ENCODE data around the gene SUMO4. TPM values are rescaled to one million over a fixed set of nuclear protein-coding genes. Genes with fewer than 3 reads are reported as not detected.

SUMO4 gene
- total RNA-seq, 1 experiment from 2014 or later: 1.1 TPM

- H3K9me3 ChIP-seq (ENCODE audit: control insufficient read depth, insufficient read depth, low read depth, low read length): no peaks in the 10 kb centered on the region
- BruUV-seq (replicated peaks): no TSS peak
- H3K36me3 ChIP-seq (ENCODE audit: control insufficient read depth, insufficient read depth, low read length): peaks cover 3% of the 10 kb centered on the region; the same call in 1 of the 2 replicates
- no peak overlapping the region for H3K27ac ChIP-seq (ENCODE audit: low read length)
- H3K27me3 ChIP-seq (ENCODE audit: control insufficient read depth, insufficient read depth, low read length): no peaks in the 10 kb centered on the region
- DNase-seq (ENCODE audit: low read depth, low spot score): no peak
- in situ Hi-C loops (cut with HindIII; ENCODE audit: low pct_unique_long_range_greater_than_20kb, low sequenced_read_pairs): no loop called here
- no peak for TF ChIP-seq CTCF (IDR thresholded peaks at IDR 0.05)
- no peak for TF ChIP-seq SIN3A (IDR thresholded peaks at IDR 0.05; ENCODE audit: borderline replicate concordance, insufficient read depth, low read depth, low read length)
- no peak for TF ChIP-seq POLR2AphosphoS5 (IDR thresholded peaks at IDR 0.05; ENCODE audit: low read depth, low read length)
- TF ChIP-seq, protein P1, sequence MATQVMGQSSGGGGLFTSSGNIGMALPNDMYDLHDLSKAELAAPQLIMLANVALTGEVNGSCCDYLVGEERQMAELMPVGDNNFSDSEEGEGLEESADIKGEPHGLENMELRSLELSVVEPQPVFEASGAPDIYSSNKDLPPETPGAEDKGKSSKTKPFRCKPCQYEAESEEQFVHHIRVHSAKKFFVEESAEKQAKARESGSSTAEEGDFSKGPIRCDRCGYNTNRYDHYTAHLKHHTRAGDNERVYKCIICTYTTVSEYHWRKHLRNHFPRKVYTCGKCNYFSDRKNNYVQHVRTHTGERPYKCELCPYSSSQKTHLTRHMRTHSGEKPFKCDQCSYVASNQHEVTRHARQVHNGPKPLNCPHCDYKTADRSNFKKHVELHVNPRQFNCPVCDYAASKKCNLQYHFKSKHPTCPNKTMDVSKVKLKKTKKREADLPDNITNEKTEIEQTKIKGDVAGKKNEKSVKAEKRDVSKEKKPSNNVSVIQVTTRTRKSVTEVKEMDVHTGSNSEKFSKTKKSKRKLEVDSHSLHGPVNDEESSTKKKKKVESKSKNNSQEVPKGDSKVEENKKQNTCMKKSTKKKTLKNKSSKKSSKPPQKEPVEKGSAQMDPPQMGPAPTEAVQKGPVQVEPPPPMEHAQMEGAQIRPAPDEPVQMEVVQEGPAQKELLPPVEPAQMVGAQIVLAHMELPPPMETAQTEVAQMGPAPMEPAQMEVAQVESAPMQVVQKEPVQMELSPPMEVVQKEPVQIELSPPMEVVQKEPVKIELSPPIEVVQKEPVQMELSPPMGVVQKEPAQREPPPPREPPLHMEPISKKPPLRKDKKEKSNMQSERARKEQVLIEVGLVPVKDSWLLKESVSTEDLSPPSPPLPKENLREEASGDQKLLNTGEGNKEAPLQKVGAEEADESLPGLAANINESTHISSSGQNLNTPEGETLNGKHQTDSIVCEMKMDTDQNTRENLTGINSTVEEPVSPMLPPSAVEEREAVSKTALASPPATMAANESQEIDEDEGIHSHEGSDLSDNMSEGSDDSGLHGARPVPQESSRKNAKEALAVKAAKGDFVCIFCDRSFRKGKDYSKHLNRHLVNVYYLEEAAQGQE (IDR thresholded peaks at IDR 0.05; ENCODE audit: insufficient read depth in 1 of 2, low read depth in 2 of 2, low read length in 1 of 2): no peak
- no peak for TF ChIP-seq TCF7L2 (IDR thresholded peaks at IDR 0.05; ENCODE audit: low read depth, low read length)
- intact Hi-C loops (cut with micrococcal nuclease; ENCODE audit: unreplicated experiment): no loop called here
- ChIA-PET POLR2A (no interaction called here), CTCF (no interaction called here)
- no peaks in the 10 kb centered on the region for H3K4me1 ChIP-seq (ENCODE audit: control insufficient read depth, insufficient read depth, low read length)
- H3K4me3 ChIP-seq (ENCODE audit: low read depth in 2 of 2, low read length in 2 of 2): no peak overlapping the region
- no peak for ATAC-seq
Measured at GRCh38 chr6:149363154-149363553, 36.9 kb upstream of the SUMO4 start.

GRCh38 chr6:149364557-149364956 is 35.5 kb upstream of the SUMO4 start:
- Histone ChIP-seq H3K4me3 (ENCODE audit: low read depth in 2 of 2, low read length in 2 of 2) (no peak overlapping the region), H3K4me1 (ENCODE audit: control insufficient read depth, insufficient read depth, low read length) (no peaks in the 10 kb centered on the region), H3K9me3 (ENCODE audit: control insufficient read depth, insufficient read depth, low read depth, low read length) (no peaks in the 10 kb centered on the region), H3K36me3 (ENCODE audit: control insufficient read depth, insufficient read depth, low read length) (no peaks in the 10 kb centered on the region), H3K27me3 (ENCODE audit: control insufficient read depth, insufficient read depth, low read length) (no peaks in the 10 kb centered on the region), H3K27ac (ENCODE audit: low read length) (no peak overlapping the region)
- CTCF ChIA-PET: no interaction called here
- in situ Hi-C loops (cut with HindIII; ENCODE audit: low pct_unique_long_range_greater_than_20kb, low sequenced_read_pairs) (no loop called here), intact Hi-C loops (cut with micrococcal nuclease; ENCODE audit: unreplicated experiment) (no loop called here)
- TF ChIP-seq CTCF (IDR thresholded peaks at IDR 0.05): no peak
- no peak for TF ChIP-seq TCF7L2 (IDR thresholded peaks at IDR 0.05; ENCODE audit: low read depth, low read length)
- TF ChIP-seq SIN3A (IDR thresholded peaks at IDR 0.05; ENCODE audit: borderline replicate concordance, insufficient read depth, low read depth, low read length): no peak
- no peak for TF ChIP-seq POLR2AphosphoS5 (IDR thresholded peaks at IDR 0.05; ENCODE audit: low read depth, low read length)
- TF ChIP-seq, protein P1 (IDR thresholded peaks at IDR 0.05; ENCODE audit: insufficient read depth in 1 of 2, low read depth in 2 of 2, low read length in 1 of 2): no peak
- no TSS peak for BruUV-seq (replicated peaks)
- ATAC-seq: no peak
- POLR2A ChIA-PET: no interaction called here
- DNase-seq (ENCODE audit: low read depth, low spot score): no peak
